GM19438 (cell line): ENCODE measurements around the gene SLC6A6.

Experiments
- ATAC-seq: cut with Tn5 transposase; IDR thresholded peaks from one replicate; pipeline ENCODE4 v1.9.1; 2021; ENCODE audit warnings: low read depth; ENCODE audit not compliant: unreplicated experiment

Gene SLC6A6

DNA sequence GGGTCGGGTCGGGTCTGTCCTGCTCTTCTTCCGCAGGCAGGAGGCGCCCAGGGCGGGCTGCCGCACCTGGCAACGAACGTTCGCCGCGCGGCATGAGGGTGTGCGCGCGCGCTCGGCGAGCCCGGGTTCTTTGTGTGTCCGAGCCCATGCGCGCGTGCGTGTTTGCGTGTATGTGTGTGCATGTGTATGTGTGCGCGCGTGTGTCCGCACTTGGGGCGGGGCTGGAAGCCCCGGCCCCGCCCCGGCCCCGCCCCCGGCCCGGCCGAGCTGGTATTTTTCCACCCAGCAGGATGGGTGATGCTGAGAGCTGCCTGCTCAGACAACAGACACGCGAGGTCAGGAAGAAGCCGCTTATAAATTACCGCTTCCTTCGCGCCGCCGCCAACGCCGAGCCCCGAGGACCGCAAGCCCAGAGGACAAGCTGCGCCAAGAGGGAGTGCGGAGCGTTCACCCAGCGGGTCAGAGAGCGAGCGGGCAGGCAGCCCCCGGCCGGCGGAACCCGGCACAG, at the start of gene SLC6A6:
SLC6A6 (plus strand) TSS at position 303 of the 508 bp plus-strand sequence. CDS start 41,029 bp downstream, outside the sequence.
- ATAC-seq = peak; percentile 64

GRCh38 chr3:14353502-14353901, 48.9 kb upstream of the SLC6A6 start:
- ATAC-seq = no peak

DNA sequence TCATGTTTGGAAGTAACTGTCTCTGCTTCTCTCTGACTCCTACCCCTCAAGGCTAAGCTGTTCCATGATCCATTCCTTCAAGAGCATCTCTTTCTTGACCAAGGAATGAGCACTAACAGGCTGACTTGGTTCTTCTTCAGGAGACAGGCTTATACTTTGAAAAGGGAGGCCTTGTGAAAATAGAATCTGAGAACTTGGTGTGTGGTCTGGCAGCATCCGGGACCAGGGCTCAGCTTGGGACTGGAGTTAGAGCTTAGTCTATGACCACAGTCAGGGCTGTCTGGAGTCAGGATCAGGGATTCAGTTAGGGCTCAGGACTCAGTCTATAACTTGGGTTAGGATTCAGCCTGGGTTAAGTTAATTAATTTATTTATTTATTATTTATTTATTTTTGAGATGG, 44.9 kb upstream of the SLC6A6 start:
- ATAC-seq = no peak

DNA sequence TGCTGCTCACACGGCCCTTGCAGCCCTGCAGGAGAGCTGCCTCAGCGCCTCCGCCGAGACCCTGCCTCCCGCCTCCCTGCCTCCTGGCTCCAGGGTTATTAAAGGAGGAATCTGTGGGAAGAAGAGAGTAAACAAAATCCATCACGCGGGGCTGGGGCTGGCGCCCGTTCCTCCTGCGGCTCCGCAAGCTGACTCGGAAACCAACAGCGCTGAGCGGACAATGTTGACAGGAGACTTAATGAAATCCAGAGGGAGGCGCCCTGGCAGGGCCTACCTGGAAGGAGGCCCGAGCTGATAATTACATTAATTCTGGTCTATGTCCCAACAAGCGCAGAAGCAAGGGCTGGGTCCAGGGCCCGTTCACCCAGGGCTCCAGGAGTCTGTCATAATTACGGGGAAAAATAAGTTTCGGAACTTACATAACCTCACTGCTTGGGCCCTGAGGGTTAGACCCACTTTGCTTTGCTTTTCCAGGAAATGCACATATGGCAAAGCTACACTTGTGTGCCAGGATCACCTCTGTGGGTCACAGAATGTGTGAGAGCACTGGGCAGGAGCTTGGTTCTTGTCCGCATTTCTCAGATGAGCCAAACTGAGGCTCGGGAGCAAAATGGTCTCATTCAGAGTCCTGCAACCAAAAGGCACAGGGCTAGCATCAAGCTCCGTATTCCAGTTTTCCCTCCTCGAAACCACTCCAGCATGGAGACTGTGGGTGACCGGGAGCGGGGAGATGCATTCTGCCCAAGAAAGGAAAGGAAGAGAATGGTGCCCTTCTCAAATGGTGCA, 43.8 kb upstream of the SLC6A6 start:
- ATAC-seq = no peak

DNA sequence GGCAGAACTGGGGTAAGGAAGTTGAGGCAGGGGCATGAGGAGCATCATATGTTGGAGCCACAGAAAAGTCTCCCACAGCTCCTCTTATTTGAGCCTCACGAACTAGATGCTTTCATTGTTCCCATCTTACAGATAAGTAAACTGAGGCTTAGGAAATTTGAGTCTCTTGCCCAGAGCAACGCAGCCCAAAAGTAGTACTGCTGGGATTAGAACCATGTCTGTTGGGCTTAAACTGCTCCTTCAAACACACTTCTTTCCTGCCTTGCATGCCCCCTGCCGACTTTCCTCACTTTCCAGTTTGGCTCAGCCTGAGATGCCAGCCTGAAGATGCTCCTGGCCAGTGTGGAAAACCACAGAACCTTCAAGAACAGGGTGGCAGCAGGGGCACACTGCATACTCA, 43.1 kb upstream of the SLC6A6 start:
- no peak for ATAC-seq

- ATAC-seq = no peak
Observed at GRCh38 chr3:14360123-14360881, 42.1 kb upstream of the SLC6A6 start.

DNA sequence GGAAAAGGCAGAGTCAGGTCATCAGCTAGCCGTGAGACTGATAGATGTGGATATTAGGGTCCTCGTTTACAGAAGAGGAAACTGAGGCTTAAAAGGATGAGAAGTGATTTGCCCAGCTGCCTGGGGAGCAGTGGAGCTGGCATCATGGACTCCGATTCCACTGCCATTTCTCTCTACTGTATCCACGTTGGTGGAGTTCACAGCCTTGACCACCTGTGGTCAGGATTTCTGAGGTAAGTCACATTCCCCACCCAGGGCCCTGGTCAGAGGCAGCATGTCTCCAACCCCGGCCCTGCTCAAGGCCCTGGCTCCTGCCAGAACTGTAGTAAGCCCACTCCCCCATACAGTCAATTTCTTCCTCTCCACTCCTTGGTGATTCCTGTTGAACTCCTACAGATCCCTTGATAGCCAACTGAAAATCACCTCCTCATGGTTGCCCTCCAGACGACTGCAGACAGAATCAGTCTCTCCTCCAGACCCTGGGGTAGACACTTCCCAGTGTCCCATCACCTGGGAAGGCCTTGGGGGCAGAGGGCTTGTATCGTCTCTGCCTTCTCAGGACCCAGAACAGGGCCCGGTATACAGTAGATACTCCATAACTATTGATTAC, 41.2 kb upstream of the SLC6A6 start:
- ATAC-seq = no peak

GRCh38 chr3:14362890-14363289, 39.5 kb upstream of the SLC6A6 start:
- no peak for ATAC-seq

DNA sequence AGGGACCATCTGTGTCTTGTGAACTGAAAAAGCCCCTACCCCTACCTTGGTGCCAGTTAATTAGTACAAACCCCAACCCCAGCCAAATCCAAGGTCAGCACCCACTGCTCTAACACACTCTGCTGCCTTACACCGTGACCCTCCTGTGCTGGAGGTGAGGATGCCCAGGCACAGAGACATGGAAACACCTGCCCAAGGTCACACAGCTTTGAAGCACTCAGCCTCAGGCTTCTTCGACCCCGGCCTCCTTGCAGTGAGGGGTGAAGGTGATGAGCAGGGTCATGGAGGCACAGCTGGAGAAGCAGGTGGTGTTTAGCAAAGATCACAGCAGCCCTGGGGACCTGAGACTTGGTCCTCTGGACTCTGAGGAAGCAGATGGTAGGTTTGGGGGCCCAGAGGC, 39.0 kb upstream of the SLC6A6 start:
- no peak for ATAC-seq

- ATAC-seq = no peak
Observed at GRCh38 chr3:14363991-14364390, 38.4 kb upstream of the SLC6A6 start.

DNA sequence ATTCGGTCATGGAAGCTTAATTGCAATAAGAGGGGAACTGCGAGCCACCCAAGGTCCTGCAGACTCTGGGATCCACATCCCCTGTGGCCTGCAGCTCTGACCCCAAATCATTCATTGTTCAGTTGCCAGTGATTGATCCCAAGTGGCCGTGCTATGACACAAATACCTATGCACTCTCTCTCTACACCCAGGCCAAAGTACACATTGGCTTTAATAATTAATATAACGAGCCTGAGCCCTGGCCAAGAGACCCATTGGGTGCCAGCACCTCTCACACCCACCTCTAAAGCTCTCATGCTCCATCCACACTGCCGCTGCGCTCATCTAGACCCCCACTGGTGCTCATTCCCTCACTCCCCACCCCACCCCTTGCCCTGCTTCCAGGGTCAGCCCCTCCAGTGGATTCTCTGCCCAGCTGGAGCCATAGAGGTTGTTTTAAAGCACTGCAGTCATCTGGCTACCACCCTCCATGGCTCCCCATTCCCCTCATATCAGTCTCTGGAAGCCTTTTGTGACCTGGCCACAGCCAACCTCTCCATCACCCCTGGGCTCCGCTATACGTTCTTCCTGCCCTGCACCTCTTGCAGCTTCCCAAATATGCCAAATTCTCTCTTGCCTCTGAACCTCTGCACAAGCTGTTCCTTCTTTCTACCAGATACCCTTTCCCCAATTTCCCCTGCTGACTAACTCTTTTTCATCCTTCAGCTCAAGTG, 37.7 kb upstream of the SLC6A6 start:
- ATAC-seq = no peak

- no peak for ATAC-seq
Observed at GRCh38 chr3:14366248-14366647, 36.2 kb upstream of the SLC6A6 start.

- no peak for ATAC-seq
Observed at GRCh38 chr3:14366915-14367823, 35.2 kb upstream of the SLC6A6 start.

- no peak for ATAC-seq
Observed at GRCh38 chr3:14368146-14368545, 34.3 kb upstream of the SLC6A6 start.

DNA sequence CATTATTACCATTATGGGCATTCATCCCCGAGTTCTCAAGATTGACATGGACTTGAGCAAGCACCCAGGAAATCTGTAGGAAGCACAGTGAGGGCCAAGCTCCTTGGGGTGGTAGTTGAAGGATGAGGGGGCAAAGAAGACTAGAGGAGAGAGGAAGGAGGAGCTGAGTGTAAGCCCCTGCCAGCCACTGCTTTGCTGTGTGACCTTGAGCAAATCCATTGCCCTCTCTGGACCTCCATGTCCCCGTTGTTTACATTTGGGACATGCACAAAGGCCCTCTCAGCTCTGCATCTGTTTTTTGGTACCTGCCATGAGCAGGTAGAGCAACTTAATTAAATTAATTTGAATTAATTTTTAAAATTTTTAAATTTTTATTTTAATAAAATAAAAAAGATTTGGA, 33.5 kb upstream of the SLC6A6 start:
- no peak for ATAC-seq

GRCh38 chr3:14369675-14370669, 32.4 kb upstream of the SLC6A6 start:
- ATAC-seq = no peak

GRCh38 chr3:14370720-14371572, 31.5 kb upstream of the SLC6A6 start:
- no peak for ATAC-seq
